H1 (cell line): ENCODE measurements around the gene ASAP3. TPM values are rescaled to one million over a fixed set of nuclear protein-coding genes. Genes with fewer than 3 reads are reported as not detected.

ENCODE experiments used
- CTCF ChIP-seq, 3 experiments: IDR thresholded peaks; 1 replicate in 2 of 3; 2 replicates in 1 of 3; pipeline versions ENCODE4 v1.5.1 to v1.6.1; 2011; ENCODE audit warnings: low read length in 3 of 3, mild to moderate bottlenecking in 3 of 3, inconsistent platforms in 2 of 3, low read depth in 1 of 3, moderate library complexity in 1 of 3; ENCODE audit not compliant: insufficient read depth in 1 of 3; ENCODE audit errors: control extremely low read depth in 1 of 3
- MAFK ChIP-seq: IDR thresholded peaks from 2 replicates; pipeline ENCODE4 v1.6.1; 2012; ENCODE audit warnings: low read depth, mild to moderate bottlenecking, improper control_type of control experiment, low read length
- NANOG ChIP-seq: IDR thresholded peaks from 2 replicates; pipeline ENCODE4 v1.6.1; 2011; ENCODE audit warnings: low read length, low read depth, mild to moderate bottlenecking, inconsistent platforms; ENCODE audit not compliant: insufficient read depth, poor library complexity, severe bottlenecking
- TAF1 ChIP-seq: IDR thresholded peaks from 2 replicates; pipeline ENCODE4 v1.6.1; 2011; ENCODE audit warnings: mild to moderate bottlenecking, low read depth, low read length
- polyA plus RNA-seq, 7 experiments: library from polyadenylated mRNA; depleted of rRNA in 3 of 7; stranded (reverse) in 5 of 7; unstranded in 2 of 7; fragments of >200 nt in 5 of 7; fragments of 200-250 nt in 2 of 7; gene quantifications; 1 replicate in 5 of 7; 2 replicates in 1 of 7; 4 replicates in 1 of 7; pipeline versions ENCODE4 v1.2.1 to v1.2.3, GENCODE V29; 2011 to 2013; ENCODE audit warnings: missing spikeins in 2 of 7, mixed read lengths in 2 of 7
- total RNA-seq: library from RNA; stranded (reverse); fragmentation: NEBNext Ultra II Directional; extraction: Animal tissue kit (Norgen Biotek cat#: 25700); gene quantifications from 2 replicates; pipeline ENCODE4 v1.2.1, GENCODE V29; 2021
- TF ChIP-seq, protein P1 (sequence below): fragments of 300-600 bp; sonication (generic); IDR thresholded peaks from 2 replicates; pipeline ENCODE4 v1.7.1; 2012; ENCODE audit warnings: low read length, moderate library complexity, mild to moderate bottlenecking, inconsistent platforms; ENCODE audit not compliant: insufficient replicate concordance

Gene ASAP3
- total and polyA plus RNA-seq, 2 of the 8 experiments (the other 6 are each of a cell fraction or from before 2014, with no cell fraction given): 53.1 to 58.0 TPM

GRCh38 chr1:23446661-23447310 lies 37.2 kb downstream of the ASAP3 start (continued):
- TF ChIP-seq, protein P1, sequence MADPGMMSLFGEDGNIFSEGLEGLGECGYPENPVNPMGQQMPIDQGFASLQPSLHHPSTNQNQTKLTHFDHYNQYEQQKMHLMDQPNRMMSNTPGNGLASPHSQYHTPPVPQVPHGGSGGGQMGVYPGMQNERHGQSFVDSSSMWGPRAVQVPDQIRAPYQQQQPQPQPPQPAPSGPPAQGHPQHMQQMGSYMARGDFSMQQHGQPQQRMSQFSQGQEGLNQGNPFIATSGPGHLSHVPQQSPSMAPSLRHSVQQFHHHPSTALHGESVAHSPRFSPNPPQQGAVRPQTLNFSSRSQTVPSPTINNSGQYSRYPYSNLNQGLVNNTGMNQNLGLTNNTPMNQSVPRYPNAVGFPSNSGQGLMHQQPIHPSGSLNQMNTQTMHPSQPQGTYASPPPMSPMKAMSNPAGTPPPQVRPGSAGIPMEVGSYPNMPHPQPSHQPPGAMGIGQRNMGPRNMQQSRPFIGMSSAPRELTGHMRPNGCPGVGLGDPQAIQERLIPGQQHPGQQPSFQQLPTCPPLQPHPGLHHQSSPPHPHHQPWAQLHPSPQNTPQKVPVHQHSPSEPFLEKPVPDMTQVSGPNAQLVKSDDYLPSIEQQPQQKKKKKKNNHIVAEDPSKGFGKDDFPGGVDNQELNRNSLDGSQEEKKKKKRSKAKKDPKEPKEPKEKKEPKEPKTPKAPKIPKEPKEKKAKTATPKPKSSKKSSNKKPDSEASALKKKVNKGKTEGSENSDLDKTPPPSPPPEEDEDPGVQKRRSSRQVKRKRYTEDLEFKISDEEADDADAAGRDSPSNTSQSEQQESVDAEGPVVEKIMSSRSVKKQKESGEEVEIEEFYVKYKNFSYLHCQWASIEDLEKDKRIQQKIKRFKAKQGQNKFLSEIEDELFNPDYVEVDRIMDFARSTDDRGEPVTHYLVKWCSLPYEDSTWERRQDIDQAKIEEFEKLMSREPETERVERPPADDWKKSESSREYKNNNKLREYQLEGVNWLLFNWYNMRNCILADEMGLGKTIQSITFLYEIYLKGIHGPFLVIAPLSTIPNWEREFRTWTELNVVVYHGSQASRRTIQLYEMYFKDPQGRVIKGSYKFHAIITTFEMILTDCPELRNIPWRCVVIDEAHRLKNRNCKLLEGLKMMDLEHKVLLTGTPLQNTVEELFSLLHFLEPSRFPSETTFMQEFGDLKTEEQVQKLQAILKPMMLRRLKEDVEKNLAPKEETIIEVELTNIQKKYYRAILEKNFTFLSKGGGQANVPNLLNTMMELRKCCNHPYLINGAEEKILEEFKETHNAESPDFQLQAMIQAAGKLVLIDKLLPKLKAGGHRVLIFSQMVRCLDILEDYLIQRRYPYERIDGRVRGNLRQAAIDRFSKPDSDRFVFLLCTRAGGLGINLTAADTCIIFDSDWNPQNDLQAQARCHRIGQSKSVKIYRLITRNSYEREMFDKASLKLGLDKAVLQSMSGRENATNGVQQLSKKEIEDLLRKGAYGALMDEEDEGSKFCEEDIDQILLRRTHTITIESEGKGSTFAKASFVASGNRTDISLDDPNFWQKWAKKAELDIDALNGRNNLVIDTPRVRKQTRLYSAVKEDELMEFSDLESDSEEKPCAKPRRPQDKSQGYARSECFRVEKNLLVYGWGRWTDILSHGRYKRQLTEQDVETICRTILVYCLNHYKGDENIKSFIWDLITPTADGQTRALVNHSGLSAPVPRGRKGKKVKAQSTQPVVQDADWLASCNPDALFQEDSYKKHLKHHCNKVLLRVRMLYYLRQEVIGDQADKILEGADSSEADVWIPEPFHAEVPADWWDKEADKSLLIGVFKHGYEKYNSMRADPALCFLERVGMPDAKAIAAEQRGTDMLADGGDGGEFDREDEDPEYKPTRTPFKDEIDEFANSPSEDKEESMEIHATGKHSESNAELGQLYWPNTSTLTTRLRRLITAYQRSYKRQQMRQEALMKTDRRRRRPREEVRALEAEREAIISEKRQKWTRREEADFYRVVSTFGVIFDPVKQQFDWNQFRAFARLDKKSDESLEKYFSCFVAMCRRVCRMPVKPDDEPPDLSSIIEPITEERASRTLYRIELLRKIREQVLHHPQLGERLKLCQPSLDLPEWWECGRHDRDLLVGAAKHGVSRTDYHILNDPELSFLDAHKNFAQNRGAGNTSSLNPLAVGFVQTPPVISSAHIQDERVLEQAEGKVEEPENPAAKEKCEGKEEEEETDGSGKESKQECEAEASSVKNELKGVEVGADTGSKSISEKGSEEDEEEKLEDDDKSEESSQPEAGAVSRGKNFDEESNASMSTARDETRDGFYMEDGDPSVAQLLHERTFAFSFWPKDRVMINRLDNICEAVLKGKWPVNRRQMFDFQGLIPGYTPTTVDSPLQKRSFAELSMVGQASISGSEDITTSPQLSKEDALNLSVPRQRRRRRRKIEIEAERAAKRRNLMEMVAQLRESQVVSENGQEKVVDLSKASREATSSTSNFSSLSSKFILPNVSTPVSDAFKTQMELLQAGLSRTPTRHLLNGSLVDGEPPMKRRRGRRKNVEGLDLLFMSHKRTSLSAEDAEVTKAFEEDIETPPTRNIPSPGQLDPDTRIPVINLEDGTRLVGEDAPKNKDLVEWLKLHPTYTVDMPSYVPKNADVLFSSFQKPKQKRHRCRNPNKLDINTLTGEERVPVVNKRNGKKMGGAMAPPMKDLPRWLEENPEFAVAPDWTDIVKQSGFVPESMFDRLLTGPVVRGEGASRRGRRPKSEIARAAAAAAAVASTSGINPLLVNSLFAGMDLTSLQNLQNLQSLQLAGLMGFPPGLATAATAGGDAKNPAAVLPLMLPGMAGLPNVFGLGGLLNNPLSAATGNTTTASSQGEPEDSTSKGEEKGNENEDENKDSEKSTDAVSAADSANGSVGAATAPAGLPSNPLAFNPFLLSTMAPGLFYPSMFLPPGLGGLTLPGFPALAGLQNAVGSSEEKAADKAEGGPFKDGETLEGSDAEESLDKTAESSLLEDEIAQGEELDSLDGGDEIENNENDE: no peak
- no peak for TF ChIP-seq NANOG
- TF ChIP-seq CTCF (IDR thresholded peaks at IDR 0.05; ENCODE audit: control extremely low read depth in 1 of 3, insufficient read depth in 1 of 3, low read depth in 1 of 3, low read length in 3 of 3): no peak
- no peak for TF ChIP-seq MAFK
- no peak for TF ChIP-seq TAF1
- TF ChIP-seq, all 59 proteins: peak for 0
